Measurements from ENCODE around the gene FCN3.

DNA sequence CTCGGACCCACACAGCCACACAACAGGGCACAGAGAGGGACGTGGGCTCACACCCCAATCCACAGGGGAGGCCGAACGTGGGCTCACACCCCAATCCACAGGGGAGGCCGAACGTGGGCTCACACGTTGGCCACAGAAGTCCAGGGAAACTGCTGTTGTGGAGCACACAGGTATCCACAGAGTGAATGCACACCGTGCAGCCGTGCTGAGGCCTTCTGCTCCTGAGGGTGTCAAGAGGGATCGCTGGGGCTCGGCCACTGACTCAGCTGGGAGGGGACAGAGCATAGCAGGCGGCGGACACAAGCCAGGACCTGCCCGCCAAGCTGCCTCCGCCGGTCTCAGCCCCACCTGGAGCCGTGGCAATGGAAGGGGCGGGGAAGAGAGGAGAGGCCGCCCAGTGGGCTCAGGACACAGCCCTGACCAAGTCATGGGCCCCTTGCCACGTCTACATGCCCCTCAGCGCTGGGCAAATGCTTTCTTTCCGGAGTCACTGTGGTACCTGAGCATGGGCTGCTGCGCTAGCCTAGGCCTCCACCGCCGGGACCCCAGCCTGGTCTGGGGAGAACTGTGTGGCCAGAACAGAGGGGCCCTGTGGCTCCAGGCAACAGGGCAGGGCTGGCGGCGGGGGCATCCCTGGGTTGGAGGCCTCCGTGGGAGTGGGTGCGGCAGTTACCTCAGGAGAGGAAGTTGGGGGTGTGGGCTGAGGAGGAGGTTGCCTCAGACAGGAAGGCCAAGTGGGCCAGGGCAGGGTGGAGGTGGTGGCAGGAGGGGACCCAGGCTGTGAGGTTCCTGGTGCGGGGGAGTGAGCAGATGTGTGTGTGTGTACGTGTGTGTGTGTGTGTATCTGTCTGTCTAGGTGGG is 31.6 kb downstream of the FCN3 start:
- TF ChIP-seq, protein P1, sequence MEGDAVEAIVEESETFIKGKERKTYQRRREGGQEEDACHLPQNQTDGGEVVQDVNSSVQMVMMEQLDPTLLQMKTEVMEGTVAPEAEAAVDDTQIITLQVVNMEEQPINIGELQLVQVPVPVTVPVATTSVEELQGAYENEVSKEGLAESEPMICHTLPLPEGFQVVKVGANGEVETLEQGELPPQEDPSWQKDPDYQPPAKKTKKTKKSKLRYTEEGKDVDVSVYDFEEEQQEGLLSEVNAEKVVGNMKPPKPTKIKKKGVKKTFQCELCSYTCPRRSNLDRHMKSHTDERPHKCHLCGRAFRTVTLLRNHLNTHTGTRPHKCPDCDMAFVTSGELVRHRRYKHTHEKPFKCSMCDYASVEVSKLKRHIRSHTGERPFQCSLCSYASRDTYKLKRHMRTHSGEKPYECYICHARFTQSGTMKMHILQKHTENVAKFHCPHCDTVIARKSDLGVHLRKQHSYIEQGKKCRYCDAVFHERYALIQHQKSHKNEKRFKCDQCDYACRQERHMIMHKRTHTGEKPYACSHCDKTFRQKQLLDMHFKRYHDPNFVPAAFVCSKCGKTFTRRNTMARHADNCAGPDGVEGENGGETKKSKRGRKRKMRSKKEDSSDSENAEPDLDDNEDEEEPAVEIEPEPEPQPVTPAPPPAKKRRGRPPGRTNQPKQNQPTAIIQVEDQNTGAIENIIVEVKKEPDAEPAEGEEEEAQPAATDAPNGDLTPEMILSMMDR (IDR thresholded peaks at IDR 0.05; ENCODE audit: insufficient read depth, low read length, poor library complexity, severe bottlenecking): no peak
- TF ChIP-seq EZH2phosphoT487 (conservative IDR thresholded peaks at IDR 0.05; ENCODE audit: low read length): no peak

All from SU-DHL-6 (cell line).